K562 (cell line): ENCODE data around the gene PGRMC2. TPM values are rescaled to one million over a fixed set of nuclear protein-coding genes. Genes with fewer than 3 reads are reported as not detected.

ENCODE experiments used
- GTF3C2 ChIP-seq: IDR thresholded peaks from 3 replicates; pipeline ENCODE4 v1.6.1; 2011; ENCODE audit warnings: borderline replicate concordance, mild to moderate bottlenecking, moderate library complexity; ENCODE audit not compliant: insufficient read length; ENCODE audit errors: extremely low read depth
- RREB1 ChIP-seq: fragments of 250-450 bp; sonication (Bioruptor Pico); IDR thresholded peaks from 2 replicates; pipeline ENCODE4 v1.4.0; 2020
- SRSF1 ChIP-seq: fragments of 200-400 bp; formaldehyde crosslinking; IDR thresholded peaks from 2 replicates; pipeline ENCODE4 v1.6.1; 2017; ENCODE audit warnings: mild to moderate bottlenecking, low read depth, low read length, moderate library complexity
- ZFX ChIP-seq: sonication (generic); formaldehyde crosslinking; IDR thresholded peaks from 2 replicates; pipeline ENCODE4 v1.8.0; 2022; ENCODE audit warnings: mild to moderate bottlenecking, missing genetic modification reagents, moderate library complexity
- ZNF764 ChIP-seq: fragments of 250-450 bp; sonication (Bioruptor Pico); IDR thresholded peaks from 2 replicates; pipeline ENCODE4 v1.4.0; 2020; ENCODE audit warnings: low read depth, mild to moderate bottlenecking, moderate library complexity
- polyA plus RNA-seq, 8 experiments: library from polyadenylated mRNA; depleted of rRNA in 4 of 8; stranded (reverse) in 5 of 8; unstranded in 3 of 8; fragments of >200 nt; fragmentation: Nextera tagmentation in 2 of 8; fragmentation: Illumina TruSeq in 1 of 8; extraction: Ambion mirVana in 2 of 8; extraction: Trizol in 1 of 8; gene quantifications; 2 replicates each; pipeline versions ENCODE4 v1.2.1 to v1.2.3, GENCODE V29; 2011 to 2014; ENCODE audit warnings: inconsistent platforms in 1 of 8, missing spikeins in 1 of 8
- total RNA-seq, 7 experiments: library from RNA; depleted of rRNA in 6 of 7; stranded (reverse); fragments of >200 nt in 6 of 7; fragmentation: Illumina TruSeq in 2 of 7; extraction: Trizol in 2 of 7; gene quantifications; 2 replicates each; pipeline versions ENCODE4 v1.2.1 to v1.2.3, GENCODE V29; 2011 to 2021; ENCODE audit warnings: low replicate concordance in 1 of 7
- TF ChIP-seq, protein P1 (sequence below): conservative IDR thresholded peaks from 2 replicates; pipeline ENCODE4 v1.6.1; 2011; ENCODE audit warnings: low read depth, mild to moderate bottlenecking, low read length; ENCODE audit not compliant: control insufficient read depth
- TF ChIP-seq, protein P2 (sequence below), 2 experiments: fragments of 450-650 bp; IDR thresholded peaks; 2 replicates each; pipeline ENCODE4 v1.6.1; 2016; ENCODE audit warnings: mild to moderate bottlenecking in 2 of 2, borderline replicate concordance in 1 of 2, low read depth in 1 of 2, moderate library complexity in 1 of 2

Gene PGRMC2
- total and polyA plus RNA-seq, 9 of the 15 experiments (the other 6 are each of a cell fraction or from before 2014, with no cell fraction given): 12.4 to 81.3 (median 22.7) TPM

DNA sequence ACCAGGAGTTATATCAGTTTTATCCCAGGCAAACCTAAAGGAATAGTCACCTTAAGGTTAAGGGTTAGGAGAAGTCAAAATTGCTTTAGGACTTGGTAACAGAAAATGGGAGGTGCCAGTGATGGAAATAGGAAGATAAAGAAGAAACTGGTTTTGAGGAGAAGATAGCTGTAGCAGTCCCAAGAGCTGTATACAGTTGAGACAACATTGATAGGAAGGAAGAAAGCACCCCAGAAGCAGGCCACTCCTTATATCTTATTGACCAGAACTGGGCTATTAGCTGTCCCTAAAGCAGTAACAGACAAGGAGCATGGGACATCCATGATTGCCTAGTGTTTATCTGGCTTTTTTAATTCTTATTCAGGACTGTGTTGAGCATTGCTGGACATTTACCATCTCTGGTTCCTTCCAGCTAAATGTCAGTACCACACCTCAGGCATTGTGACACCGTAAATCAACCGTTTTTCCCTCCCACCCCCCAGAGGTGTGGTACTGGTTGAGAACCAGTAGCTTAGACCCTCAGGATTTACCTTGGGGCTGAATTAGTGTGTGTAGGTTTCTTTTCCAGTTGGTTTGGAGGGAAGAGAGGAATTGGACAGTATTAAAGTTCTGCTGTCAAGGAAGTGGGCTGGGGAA is 2.0 kb upstream of the PGRMC2 start (continued):
- TF ChIP-seq, protein P1, sequence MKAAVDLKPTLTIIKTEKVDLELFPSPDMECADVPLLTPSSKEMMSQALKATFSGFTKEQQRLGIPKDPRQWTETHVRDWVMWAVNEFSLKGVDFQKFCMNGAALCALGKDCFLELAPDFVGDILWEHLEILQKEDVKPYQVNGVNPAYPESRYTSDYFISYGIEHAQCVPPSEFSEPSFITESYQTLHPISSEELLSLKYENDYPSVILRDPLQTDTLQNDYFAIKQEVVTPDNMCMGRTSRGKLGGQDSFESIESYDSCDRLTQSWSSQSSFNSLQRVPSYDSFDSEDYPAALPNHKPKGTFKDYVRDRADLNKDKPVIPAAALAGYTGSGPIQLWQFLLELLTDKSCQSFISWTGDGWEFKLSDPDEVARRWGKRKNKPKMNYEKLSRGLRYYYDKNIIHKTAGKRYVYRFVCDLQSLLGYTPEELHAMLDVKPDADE: no peak
- TF ChIP-seq, protein P2, sequence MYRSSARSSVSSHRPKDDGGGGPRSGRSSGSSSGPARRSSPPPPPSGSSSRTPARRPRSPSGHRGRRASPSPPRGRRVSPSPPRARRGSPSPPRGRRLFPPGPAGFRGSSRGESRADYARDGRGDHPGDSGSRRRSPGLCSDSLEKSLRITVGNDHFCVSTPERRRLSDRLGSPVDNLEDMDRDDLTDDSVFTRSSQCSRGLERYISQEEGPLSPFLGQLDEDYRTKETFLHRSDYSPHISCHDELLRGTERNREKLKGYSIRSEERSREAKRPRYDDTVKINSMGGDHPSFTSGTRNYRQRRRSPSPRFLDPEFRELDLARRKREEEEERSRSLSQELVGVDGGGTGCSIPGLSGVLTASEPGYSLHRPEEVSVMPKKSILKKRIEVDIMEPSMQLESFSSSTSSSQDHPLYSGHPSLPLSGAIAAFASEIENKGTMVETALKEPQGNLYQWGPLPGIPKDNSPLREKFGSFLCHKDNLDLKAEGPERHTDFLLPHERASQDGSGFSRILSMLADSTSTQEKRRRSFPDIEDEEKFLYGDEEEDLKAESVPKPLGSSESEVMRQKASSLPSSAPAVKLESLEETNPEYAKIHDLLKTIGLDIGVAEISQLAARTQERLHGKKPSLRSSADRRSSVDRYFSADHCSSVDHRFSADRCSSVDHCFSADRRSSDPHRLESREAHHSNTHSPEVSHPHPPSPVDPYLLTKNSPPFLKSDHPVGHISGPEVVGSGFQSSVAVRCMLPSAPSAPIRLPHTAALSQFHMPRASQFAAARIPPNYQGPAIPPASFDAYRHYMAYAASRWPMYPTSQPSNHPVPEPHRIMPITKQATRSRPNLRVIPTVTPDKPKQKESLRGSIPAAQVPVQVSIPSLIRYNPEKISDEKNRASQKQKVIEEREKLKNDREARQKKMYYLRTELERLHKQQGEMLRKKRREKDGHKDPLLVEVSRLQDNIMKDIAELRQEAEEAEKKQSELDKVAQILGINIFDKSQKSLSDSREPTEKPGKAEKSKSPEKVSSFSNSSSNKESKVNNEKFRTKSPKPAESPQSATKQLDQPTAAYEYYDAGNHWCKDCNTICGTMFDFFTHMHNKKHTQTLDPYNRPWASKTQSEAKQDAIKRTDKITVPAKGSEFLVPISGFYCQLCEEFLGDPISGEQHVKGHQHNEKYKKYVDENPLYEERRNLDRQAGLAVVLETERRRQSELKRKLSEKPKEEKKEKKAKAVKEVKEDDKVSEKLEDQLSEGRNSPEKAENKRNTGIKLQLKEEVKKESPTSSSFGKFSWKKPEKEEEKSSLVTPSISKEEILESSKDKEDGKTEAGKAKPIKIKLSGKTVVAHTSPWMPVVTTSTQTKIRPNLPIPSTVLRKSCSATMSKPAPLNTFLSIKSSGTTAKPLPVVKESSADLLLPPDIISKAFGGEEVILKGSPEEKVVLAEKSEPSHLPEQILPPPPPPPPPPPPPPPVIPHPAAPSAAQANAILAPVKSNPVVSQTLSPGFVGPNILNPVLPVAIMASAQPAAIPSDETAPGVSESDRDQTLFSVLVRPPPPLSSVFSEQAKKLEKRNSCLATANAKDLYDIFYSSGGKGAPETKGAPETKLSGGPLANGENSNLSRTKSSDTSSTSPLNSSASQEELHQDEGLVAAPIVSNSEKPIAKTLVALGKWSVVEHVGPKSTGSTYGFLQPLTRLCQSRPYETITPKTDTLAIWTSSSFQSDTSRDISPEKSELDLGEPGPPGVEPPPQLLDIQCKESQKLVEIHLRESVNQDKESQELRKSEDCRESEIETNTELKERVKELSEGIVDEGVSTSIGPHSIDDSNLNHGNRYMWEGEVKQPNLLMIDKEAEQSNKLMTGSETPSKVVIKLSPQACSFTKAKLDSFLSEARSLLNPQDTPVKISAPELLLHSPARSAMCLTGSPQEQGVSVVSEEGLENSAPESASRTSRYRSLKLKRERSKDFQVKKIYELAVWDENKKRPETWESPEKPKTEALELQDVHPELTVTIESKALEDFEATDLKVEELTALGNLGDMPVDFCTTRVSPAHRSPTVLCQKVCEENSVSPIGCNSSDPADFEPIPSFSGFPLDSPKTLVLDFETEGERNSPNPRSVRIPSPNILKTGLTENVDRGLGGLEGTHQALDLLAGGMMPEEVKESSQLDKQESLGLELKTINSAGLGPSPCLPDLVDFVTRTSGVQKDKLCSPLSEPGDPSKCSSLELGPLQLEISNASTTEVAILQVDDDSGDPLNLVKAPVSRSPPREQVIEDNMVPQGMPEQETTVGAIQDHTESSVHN (IDR thresholded peaks at IDR 0.05; ENCODE audit: borderline replicate concordance in 1 of 2, low read depth in 1 of 2): no peak
- TF ChIP-seq GTF3C2: no peak
- no peak for TF ChIP-seq RREB1 (CRISPR knock-in tag)
- TF ChIP-seq SRSF1: no peak
- no peak for TF ChIP-seq ZNF764 (CRISPR knock-in tag)
- TF ChIP-seq ZFX (CRISPR knock-in tag): no peak
